ENCODE measurements around the gene TANGO2.

The TANGO2 gene

DNA sequence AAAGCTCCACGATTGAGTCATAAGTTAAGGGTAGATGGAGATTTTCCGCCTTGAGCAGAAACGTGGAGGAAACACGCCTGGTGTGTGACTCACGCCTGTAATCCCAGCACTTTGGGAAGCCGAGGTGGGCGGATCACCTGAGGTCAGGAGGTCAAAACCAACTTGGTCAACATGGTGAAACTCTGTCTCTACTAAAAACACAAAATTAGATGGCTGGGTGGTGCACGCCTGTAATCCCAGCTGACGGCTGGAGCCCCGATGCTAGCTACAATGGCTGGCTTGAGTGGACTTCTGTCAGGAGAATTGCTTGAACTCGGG is 41.8 kb downstream of the TANGO2 start:
- peaks cover 19 to 27% of the 10 kb centered on the region in 2 experiments for H3K36me3 ChIP-seq (ENCODE audit: control insufficient read depth in 1 of 2, insufficient read depth in 2 of 2, low read length in 2 of 2)
- no peak overlapping the region for H2BK5ac ChIP-seq (ENCODE audit: low read depth, low read length, poor library complexity)
- no peak overlapping the region for H3K4ac ChIP-seq (ENCODE audit: low read depth, low read length)
- H3K9me3 ChIP-seq (ENCODE audit: insufficient read depth, low read depth, low read length): peaks cover 3% of the 10 kb centered on the region
- H3K4me2 ChIP-seq (ENCODE audit: low read length): no peak overlapping the region
- no peak overlapping the region for H2BK12ac ChIP-seq (ENCODE audit: low read length)
- WGBS (ENCODE audit: extremely low coverage, insufficient coverage, insufficient read length): no CpG with 5 or more reads among the region's 11 CpGs
- no peak overlapping the region for H3K14ac ChIP-seq (ENCODE audit: low read length)
- no peak overlapping the region for H2BK120ac ChIP-seq (ENCODE audit: insufficient read depth, low read length, poor library complexity)
- H4K8ac ChIP-seq (ENCODE audit: low read depth, low read length): no peak overlapping the region
- DNase-seq: peak; percentile 62 to 65
- peaks cover 4% of the 10 kb centered on the region in 2 experiments for H3K4me1 ChIP-seq (ENCODE audit: control insufficient read depth in 1 of 2, insufficient read depth in 2 of 2, low read length in 2 of 2)
- H2AFZ ChIP-seq (ENCODE audit: insufficient read depth, low read length, poor library complexity): no peak overlapping the region
- no peaks in the 10 kb centered on the region for H3K79me2 ChIP-seq (ENCODE audit: control insufficient read depth, insufficient read depth, low read length, poor library complexity)
- H3K18ac ChIP-seq (ENCODE audit: low read length): no peak overlapping the region
- H3K27me3 ChIP-seq (ENCODE audit: insufficient read depth, low read length): no peaks in the 10 kb centered on the region
- no peak overlapping the region for H2AK5ac ChIP-seq (ENCODE audit: low read length)
- H3K9ac ChIP-seq (ENCODE audit: low read length): no peak overlapping the region
- H3K79me1 ChIP-seq (ENCODE audit: low read length): no peaks in the 10 kb centered on the region
- H3K27ac ChIP-seq (ENCODE audit: low read depth, low read length): no peak overlapping the region
- no peak overlapping the region for H3K23ac ChIP-seq (ENCODE audit: low read length)
- no peak overlapping the region for H4K91ac ChIP-seq (ENCODE audit: low read depth, low read length)
- no peak overlapping the region for H3K4me3 ChIP-seq (ENCODE audit: low read depth, low read length)
- no peak overlapping the region for H4K12ac ChIP-seq (ENCODE audit: low read depth, low read length)

DNA sequence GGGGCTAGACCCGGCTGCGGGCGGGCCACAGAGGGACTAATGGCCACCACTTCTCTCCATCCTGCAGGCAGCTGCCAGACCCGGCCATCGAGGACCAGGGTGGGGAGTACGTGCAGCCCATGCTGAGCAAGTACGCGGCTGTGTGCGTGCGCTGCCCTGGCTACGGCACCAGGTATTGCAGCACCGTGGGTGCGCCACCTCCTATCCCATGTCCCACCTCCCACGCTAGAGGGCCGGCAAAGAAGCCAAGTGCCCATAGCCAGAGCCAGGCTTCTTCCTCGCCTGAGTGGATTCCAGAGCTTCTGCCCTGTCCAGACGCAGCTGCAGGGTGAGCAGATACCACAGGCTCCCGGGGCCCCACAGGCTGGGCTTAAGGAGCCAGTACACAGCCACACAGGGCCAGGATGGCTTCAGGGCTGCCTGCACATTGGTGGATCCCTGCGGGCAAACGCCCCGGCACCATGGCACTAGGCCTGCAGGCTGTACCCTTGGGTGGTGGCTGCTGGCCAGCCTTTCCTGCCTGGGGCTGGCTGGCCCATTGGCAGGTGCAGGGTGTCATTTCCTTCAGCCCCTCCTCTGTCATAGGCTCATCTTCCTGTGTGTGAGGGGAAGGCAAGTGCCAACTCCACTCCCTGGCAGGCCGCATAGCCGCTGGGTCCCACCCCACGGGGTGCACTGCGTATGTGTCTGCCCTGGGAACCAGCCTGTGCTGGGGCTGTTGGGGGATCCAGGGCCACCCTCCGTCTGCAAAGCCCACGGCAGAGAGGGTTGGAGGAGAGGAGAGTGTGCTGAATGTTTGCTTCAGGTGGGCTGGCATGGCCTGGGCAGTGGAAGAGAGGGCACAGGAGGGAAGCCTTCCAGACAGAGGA is 42.6 kb downstream of the TANGO2 start:
- H2AK5ac ChIP-seq (ENCODE audit: low read length): no peak overlapping the region
- no peak overlapping the region for H2BK12ac ChIP-seq (ENCODE audit: low read length)
- H3K36me3 ChIP-seq (ENCODE audit: control insufficient read depth in 1 of 2, insufficient read depth in 2 of 2, low read length in 2 of 2): peaks cover 19 to 27% of the 10 kb centered on the region in 2 experiments
- H3K9me3 ChIP-seq (ENCODE audit: insufficient read depth, low read depth, low read length): peaks cover 3% of the 10 kb centered on the region
- no peak overlapping the region for H3K23ac ChIP-seq (ENCODE audit: low read length)
- peaks cover 4% of the 10 kb centered on the region in 2 experiments for H3K4me1 ChIP-seq (ENCODE audit: control insufficient read depth in 1 of 2, insufficient read depth in 2 of 2, low read length in 2 of 2)
- no peaks in the 10 kb centered on the region for H3K79me1 ChIP-seq (ENCODE audit: low read length)
- H3K79me2 ChIP-seq (ENCODE audit: control insufficient read depth, insufficient read depth, low read length, poor library complexity): no peaks in the 10 kb centered on the region
- no peak overlapping the region for H3K4ac ChIP-seq (ENCODE audit: low read depth, low read length)
- no peak overlapping the region for H2BK5ac ChIP-seq (ENCODE audit: low read depth, low read length, poor library complexity)
- H4K91ac ChIP-seq (ENCODE audit: low read depth, low read length): no peak overlapping the region
- H2BK120ac ChIP-seq (ENCODE audit: insufficient read depth, low read length, poor library complexity): no peak overlapping the region
- H4K12ac ChIP-seq (ENCODE audit: low read depth, low read length): no peak overlapping the region
- no peak overlapping the region for H3K4me2 ChIP-seq (ENCODE audit: low read length)
- no peak overlapping the region for H4K8ac ChIP-seq (ENCODE audit: low read depth, low read length)
- no peak overlapping the region for H3K14ac ChIP-seq (ENCODE audit: low read length)
- no peak overlapping the region for H3K18ac ChIP-seq (ENCODE audit: low read length)
- H3K27me3 ChIP-seq (ENCODE audit: insufficient read depth, low read length): no peaks in the 10 kb centered on the region
- H3K9ac ChIP-seq (ENCODE audit: low read length): no peak overlapping the region
- no peak overlapping the region for H3K27ac ChIP-seq (ENCODE audit: low read depth, low read length)
- DNase-seq: no peak
- no CpG with 5 or more reads among the region's 27 CpGs for WGBS (ENCODE audit: extremely low coverage, insufficient coverage, insufficient read length)
- H2AFZ ChIP-seq (ENCODE audit: insufficient read depth, low read length, poor library complexity): no peak overlapping the region
- no peak overlapping the region for H3K4me3 ChIP-seq (ENCODE audit: low read depth, low read length)

DNA sequence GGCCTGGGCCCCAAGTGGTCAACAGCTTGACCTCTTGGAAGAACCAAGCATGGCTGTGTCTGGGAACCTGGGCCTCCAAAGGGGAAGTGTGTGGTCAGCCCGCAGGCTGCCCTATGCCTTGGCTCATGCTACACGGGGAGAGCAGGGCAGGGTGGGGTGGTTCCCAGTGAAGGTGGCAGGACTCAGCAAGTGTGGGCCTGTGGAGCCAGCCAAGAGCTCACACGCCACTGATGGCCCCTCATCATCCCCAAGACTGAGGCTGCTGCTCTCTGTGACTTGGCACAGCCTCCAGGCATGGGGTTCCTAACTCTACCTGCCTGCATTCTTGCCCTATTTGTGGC is 43.2 kb downstream of the TANGO2 start:
- H3K9ac ChIP-seq (ENCODE audit: low read length): no peak overlapping the region
- H3K27ac ChIP-seq (ENCODE audit: low read depth, low read length): no peak overlapping the region
- H4K91ac ChIP-seq (ENCODE audit: low read depth, low read length): no peak overlapping the region
- H3K36me3 ChIP-seq (ENCODE audit: control insufficient read depth in 1 of 2, insufficient read depth in 2 of 2, low read length in 2 of 2): peaks cover 19 to 27% of the 10 kb centered on the region in 2 experiments
- H3K9me3 ChIP-seq (ENCODE audit: insufficient read depth, low read depth, low read length): peaks cover 4% of the 10 kb centered on the region
- no CpG with 5 or more reads among the region's 3 CpGs for WGBS (ENCODE audit: extremely low coverage, insufficient coverage, insufficient read length)
- no peak overlapping the region for H3K18ac ChIP-seq (ENCODE audit: low read length)
- H2AFZ ChIP-seq (ENCODE audit: insufficient read depth, low read length, poor library complexity): no peak overlapping the region
- H3K4ac ChIP-seq (ENCODE audit: low read depth, low read length): no peak overlapping the region
- no peak overlapping the region for H3K23ac ChIP-seq (ENCODE audit: low read length)
- no peaks in the 10 kb centered on the region for H3K27me3 ChIP-seq (ENCODE audit: insufficient read depth, low read length)
- no peaks in the 10 kb centered on the region for H3K79me1 ChIP-seq (ENCODE audit: low read length)
- no peaks in the 10 kb centered on the region for H3K79me2 ChIP-seq (ENCODE audit: control insufficient read depth, insufficient read depth, low read length, poor library complexity)
- peaks cover 4% of the 10 kb centered on the region in 2 experiments for H3K4me1 ChIP-seq (ENCODE audit: control insufficient read depth in 1 of 2, insufficient read depth in 2 of 2, low read length in 2 of 2)
- no peak overlapping the region for H2BK5ac ChIP-seq (ENCODE audit: low read depth, low read length, poor library complexity)
- no peak overlapping the region for H4K8ac ChIP-seq (ENCODE audit: low read depth, low read length)
- DNase-seq: no peak
- no peak overlapping the region for H3K4me2 ChIP-seq (ENCODE audit: low read length)
- H4K12ac ChIP-seq (ENCODE audit: low read depth, low read length): no peak overlapping the region
- no peak overlapping the region for H2AK5ac ChIP-seq (ENCODE audit: low read length)
- H3K14ac ChIP-seq (ENCODE audit: low read length): no peak overlapping the region
- H2BK12ac ChIP-seq (ENCODE audit: low read length): no peak overlapping the region
- H3K4me3 ChIP-seq (ENCODE audit: low read depth, low read length): no peak overlapping the region
- no peak overlapping the region for H2BK120ac ChIP-seq (ENCODE audit: insufficient read depth, low read length, poor library complexity)

DNA sequence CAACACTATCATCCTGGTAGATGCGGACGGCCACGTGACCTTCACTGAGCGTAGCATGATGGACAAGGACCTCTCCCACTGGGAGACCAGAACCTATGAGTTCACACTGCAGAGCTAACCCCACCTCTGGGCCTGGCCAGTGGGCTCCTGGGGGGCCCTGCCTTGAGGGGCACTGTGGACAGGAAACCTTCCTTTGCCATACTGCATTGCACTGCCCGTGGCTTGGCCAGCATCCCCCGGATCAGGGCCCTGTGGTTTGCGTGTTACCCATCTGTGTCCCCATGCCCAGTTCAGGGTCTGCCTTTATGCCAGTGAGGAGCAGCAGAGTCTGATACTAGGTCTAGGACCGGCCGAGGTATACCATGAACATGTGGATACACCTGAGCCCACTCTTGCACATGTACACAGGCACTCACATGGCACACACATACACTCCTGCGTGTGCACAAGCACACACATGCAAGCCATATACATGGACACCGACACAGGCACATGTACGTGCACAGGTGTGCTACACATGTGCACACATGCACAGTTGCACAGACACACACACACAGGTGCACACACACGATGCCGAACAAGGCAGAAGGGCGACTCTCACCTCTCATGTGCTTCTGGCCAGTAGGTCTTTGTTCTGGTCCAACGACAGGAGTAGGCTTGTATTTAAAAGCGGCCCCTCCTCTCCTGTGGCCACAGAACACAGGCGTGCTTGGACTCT is 43.8 kb downstream of the TANGO2 start:
- Histone ChIP-seq H3K36me3 (ENCODE audit: control insufficient read depth in 1 of 2, insufficient read depth in 2 of 2, low read length in 2 of 2) (peaks cover 19 to 24% of the 10 kb centered on the region in 2 experiments), H3K27me3 (ENCODE audit: insufficient read depth, low read length) (no peaks in the 10 kb centered on the region), H3K18ac (ENCODE audit: low read length) (no peak overlapping the region), H3K4me1 (ENCODE audit: control insufficient read depth in 1 of 2, insufficient read depth in 2 of 2, low read length in 2 of 2) (peaks cover 4% of the 10 kb centered on the region in 2 experiments), H3K9me3 (ENCODE audit: insufficient read depth, low read depth, low read length) (peaks cover 4% of the 10 kb centered on the region), H3K79me1 (ENCODE audit: low read length) (no peaks in the 10 kb centered on the region), H3K9ac (ENCODE audit: low read length) (no peak overlapping the region), H4K12ac (ENCODE audit: low read depth, low read length) (no peak overlapping the region), H2BK12ac (ENCODE audit: low read length) (no peak overlapping the region), H2AFZ (ENCODE audit: insufficient read depth, low read length, poor library complexity) (no peak overlapping the region), H2BK120ac (ENCODE audit: insufficient read depth, low read length, poor library complexity) (no peak overlapping the region), H3K23ac (ENCODE audit: low read length) (no peak overlapping the region), H3K4ac (ENCODE audit: low read depth, low read length) (no peak overlapping the region), H4K8ac (ENCODE audit: low read depth, low read length) (no peak overlapping the region), H2AK5ac (ENCODE audit: low read length) (no peak overlapping the region), H2BK5ac (ENCODE audit: low read depth, low read length, poor library complexity) (no peak overlapping the region), H3K4me3 (ENCODE audit: low read depth, low read length) (no peak overlapping the region), H3K79me2 (ENCODE audit: control insufficient read depth, insufficient read depth, low read length, poor library complexity) (no peaks in the 10 kb centered on the region), H3K4me2 (ENCODE audit: low read length) (no peak overlapping the region), H3K14ac (ENCODE audit: low read length) (no peak overlapping the region), H4K91ac (ENCODE audit: low read depth, low read length) (no peak overlapping the region), H3K27ac (ENCODE audit: low read depth, low read length) (no peak overlapping the region)
- WGBS (ENCODE audit: extremely low coverage, insufficient coverage, insufficient read length): no CpG with 5 or more reads among the region's 18 CpGs
- DNase-seq: no peak
